Activated CD4-positive, CD25-positive, alpha-beta regulatory T cell (primary cell): ENCODE data around the gene HIVEP3.

Source experiments
- DNase-seq, 4 experiments: peaks; one replicate each; lab custom pipeline; 2025; lab: John Stamatoyannopoulos, UW

The HIVEP3 gene

GRCh38 chr1:41613689-41614574 lies 304.8 kb downstream of the HIVEP3 start:
- DNase-seq, result no peak

- DNase-seq, result no peak
These were observed 305.8 kb downstream of the HIVEP3 start for GRCh38 chr1:41612953-41613352.

GRCh38 chr1:41611932-41612450 lies 306.7 kb downstream of the HIVEP3 start:
- DNase-seq, result no peak

GRCh38 chr1:41611068-41611931 lies 307.4 kb downstream of the HIVEP3 start:
- no peak for DNase-seq

GRCh38 chr1:41610361-41610760 lies 308.4 kb downstream of the HIVEP3 start:
- no peak for DNase-seq

- no peak for DNase-seq
These were observed 309.4 kb downstream of the HIVEP3 start for GRCh38 chr1:41609166-41609883.

GRCh38 chr1:41608211-41608610 lies 310.5 kb downstream of the HIVEP3 start:
- no peak for DNase-seq

GRCh38 chr1:41607808-41608207 lies 310.9 kb downstream of the HIVEP3 start:
- no peak for DNase-seq

GRCh38 chr1:41599912-41600311 lies 318.8 kb downstream of the HIVEP3 start:
- DNase-seq, result no peak

- DNase-seq, result no peak
These were observed 320.4 kb downstream of the HIVEP3 start for GRCh38 chr1:41598325-41598724.

GRCh38 chr1:41592451-41593125 lies 326.1 kb downstream of the HIVEP3 start:
- DNase-seq, result no peak

GRCh38 chr1:41591891-41592290 lies 326.8 kb downstream of the HIVEP3 start:
- DNase-seq, result no peak

GRCh38 chr1:41590331-41590730 lies 328.4 kb downstream of the HIVEP3 start:
- DNase-seq, result no peak

GRCh38 chr1:41589395-41589794 lies 329.3 kb downstream of the HIVEP3 start:
- DNase-seq, result no peak

GRCh38 chr1:41588334-41588875 lies 330.3 kb downstream of the HIVEP3 start:
- DNase-seq, result no peak

GRCh38 chr1:41587791-41588190 lies 330.9 kb downstream of the HIVEP3 start:
- DNase-seq, result no peak

- DNase-seq, result no peak
These were observed 332.5 kb downstream of the HIVEP3 start for GRCh38 chr1:41586230-41586629.

GRCh38 chr1:41583658-41584547 lies 334.8 kb downstream of the HIVEP3 start:
- DNase-seq, result no peak

GRCh38 chr1:41582851-41583657 lies 335.7 kb downstream of the HIVEP3 start:
- no peak for DNase-seq
